DOHH2 (cell line): ENCODE measurements around the gene PLXNA2.

Source experiments
- CTCF ChIP-seq: fragments of 200-600 bp; sonication (generic); IDR thresholded peaks from one replicate; pipeline ENCODE4 v1.5.1; 2014; ENCODE audit warnings: antibody characterized with exemption, mild to moderate bottlenecking, low read depth, low read length; ENCODE audit not compliant: poor library complexity, severe bottlenecking
- EZH2phosphoT487 ChIP-seq: fragments of 200-600 bp; sonication (generic); IDR thresholded peaks from 2 replicates; pipeline ENCODE4 v1.6.1; 2017; ENCODE audit warnings: borderline replicate concordance, mild to moderate bottlenecking, antibody characterized with exemption, low read length, moderate library complexity, mixed read lengths

- TF ChIP-seq CTCF: no peak
- no peak for TF ChIP-seq EZH2phosphoT487
These were observed 138.0 kb downstream of the PLXNA2 start for GRCh38 chr1:208106218-208106617.
